Uterus (tissue), 2 donors: ENCODE measurements around the gene PMEPA1.

Experiments
- POLR2A ChIP-seq, 2 donors: fragments of 450-650 bp; IDR thresholded peaks; one replicate each; pipeline ENCODE4 v1.6.1; 2016; ENCODE audit warnings: antibody characterized with exemption in 2 of 2, mild to moderate bottlenecking in 1 of 2, moderate library complexity in 1 of 2
- TF ChIP-seq, protein P1 (sequence below), 4 experiments: fragments of 200-600 bp in 2 of 4; fragments of 450-650 bp in 2 of 4; sonication (generic) in 2 of 4; IDR thresholded peaks; one replicate each; pipeline ENCODE4 v1.5.1; 2016 to 2019; ENCODE audit warnings: antibody characterized with exemption in 4 of 4, mild to moderate bottlenecking in 2 of 4, moderate library complexity in 1 of 4

DNA sequence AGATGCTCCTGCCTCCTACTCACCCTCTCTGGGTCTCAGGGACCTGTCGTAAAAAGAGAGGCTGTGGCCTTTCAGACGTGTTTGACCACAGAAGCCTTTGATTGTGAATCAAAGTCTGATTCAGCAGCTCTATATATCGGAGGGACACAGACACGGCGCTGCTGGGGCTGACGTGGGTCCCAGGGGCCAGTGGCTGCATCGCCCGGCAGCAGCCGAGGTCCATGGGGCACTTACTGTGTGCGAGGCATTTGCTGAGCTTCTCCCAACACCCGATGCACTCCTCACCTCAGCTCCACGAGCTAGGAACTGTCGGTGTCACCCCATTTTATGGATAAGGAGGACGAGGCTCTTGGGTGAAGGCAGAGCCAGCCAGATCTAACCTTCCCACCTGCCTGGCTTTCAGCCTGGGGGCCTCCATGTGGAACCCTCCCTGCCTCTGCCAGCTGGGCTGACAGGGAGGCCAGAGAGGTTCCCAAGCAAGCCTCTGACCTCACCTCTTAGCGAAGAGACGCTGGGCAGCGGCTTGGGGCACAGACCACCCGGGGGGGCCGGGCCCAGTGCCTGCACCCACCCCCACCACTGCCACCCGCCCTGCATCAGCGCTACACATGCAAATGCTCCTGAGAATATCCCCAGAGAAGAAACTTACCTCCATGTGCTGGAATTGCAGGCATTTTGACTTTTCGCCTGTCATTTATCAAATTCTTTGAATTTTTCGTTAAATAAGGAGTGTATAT, 19.9 kb downstream of the PMEPA1 start:
- TF ChIP-seq, protein P1, sequence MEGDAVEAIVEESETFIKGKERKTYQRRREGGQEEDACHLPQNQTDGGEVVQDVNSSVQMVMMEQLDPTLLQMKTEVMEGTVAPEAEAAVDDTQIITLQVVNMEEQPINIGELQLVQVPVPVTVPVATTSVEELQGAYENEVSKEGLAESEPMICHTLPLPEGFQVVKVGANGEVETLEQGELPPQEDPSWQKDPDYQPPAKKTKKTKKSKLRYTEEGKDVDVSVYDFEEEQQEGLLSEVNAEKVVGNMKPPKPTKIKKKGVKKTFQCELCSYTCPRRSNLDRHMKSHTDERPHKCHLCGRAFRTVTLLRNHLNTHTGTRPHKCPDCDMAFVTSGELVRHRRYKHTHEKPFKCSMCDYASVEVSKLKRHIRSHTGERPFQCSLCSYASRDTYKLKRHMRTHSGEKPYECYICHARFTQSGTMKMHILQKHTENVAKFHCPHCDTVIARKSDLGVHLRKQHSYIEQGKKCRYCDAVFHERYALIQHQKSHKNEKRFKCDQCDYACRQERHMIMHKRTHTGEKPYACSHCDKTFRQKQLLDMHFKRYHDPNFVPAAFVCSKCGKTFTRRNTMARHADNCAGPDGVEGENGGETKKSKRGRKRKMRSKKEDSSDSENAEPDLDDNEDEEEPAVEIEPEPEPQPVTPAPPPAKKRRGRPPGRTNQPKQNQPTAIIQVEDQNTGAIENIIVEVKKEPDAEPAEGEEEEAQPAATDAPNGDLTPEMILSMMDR (IDR thresholded peaks at IDR 0.05) = no peak
- no peak for TF ChIP-seq POLR2A (IDR thresholded peaks at IDR 0.05)
